DMS153 treated with DMSO at 0.1 percent for 48 hours (cell line): ENCODE data around the gene LOXHD1.

Source experiments
- DNase-seq: peaks from one replicate; lab custom pipeline; 2025; ENCODE audit not compliant: unreplicated experiment; lab: John Stamatoyannopoulos, UW

LOXHD1 gene

DNA sequence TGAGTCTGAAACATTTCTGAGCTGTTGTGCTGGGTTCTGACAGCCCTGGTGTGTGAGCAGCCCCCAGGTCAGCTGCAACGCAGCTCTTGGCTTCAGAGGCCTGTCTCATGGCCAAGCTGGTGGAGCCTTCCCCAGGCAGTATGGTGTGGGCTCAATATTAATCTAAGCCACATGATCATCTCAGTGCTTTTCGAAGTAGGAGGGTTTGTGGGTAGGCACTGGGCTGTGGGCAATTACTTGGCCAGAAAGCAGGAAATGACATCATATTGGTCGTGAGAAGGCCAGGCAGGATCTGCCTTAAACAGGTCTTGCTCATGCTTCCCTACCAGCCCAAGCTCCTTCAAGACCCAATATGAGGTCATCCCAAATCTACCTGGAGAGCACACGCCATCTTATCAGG lies 26.9 kb downstream of the LOXHD1 start:
- DNase-seq = no peak

DNA sequence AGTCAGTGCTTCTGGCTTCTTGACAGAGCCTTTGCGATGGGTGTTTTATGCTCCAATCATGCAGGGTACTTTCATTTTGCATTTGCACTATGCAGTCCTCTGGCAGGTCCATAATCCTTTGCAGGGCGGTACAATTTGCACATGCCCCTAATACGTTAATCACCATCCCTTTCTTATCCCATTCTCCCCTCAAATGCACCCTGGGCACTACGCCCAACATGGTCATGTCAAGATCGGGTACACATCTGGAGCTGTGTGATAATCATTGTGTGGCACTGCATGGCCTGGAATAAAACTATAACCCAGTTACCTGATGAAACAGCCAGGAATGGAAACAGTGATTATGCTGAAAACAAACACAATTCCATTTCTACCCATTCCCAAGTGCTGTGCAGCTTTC lies 27.7 kb downstream of the LOXHD1 start:
- no peak for DNase-seq

DNA sequence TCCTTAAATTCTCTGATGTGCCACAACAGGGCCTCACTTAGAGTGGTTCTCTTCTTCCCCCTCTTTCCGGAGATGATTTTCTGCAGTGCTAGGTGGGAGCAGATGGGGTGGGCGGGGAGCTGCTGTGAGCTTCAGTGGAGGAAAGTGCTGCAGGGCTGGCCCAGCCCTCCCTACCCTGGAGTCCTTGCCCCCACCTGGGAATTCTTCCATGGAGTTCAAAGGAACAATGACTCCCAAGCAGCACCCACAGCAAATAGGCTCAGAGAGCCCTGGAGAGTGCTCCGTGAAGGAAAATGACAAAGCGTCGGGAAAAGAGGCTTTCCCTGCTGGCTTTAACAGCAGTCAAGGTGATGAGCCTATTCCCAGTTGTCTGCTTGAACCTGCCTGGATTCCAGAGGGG lies 28.8 kb downstream of the LOXHD1 start:
- no peak for DNase-seq

DNA sequence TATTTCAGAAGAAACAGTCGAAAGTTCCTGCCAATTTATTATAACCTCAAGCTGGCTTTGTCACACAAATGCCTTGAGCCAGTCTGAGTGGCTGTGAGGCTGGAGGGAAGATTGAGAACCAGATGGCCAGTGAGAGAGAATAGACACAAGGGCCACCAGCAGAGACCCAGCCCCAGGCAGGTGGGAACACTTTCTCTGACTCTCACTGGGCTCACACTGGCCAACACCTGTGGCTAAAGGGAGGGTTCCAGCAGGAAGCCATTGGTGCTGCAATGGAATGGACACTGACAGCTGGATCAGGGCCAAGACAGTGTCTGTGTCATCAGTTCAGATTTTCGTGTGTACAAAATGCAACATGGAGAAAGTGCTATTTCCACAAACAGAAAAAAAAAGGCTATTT lies 29.9 kb downstream of the LOXHD1 start:
- DNase-seq = no peak

DNA sequence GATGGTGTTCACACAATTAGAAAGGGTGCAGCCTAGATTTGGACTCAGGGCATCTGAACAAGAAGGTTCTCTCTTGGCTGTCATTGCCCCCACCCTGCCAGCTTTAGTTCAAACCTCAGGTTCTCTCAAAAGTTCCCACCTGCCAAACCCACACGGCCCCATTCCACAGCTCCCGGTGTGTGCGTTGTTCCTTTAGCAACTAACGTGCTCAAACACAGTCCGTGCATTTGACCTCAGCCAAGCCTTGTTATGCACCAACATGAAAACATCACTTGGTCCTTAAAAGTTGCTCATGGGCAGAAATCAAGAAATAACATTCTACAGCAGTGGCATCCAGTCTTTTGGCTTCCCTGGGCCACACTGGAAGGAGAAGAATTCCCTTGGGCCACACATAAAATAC lies 32.0 kb downstream of the LOXHD1 start:
- no peak for DNase-seq

DNA sequence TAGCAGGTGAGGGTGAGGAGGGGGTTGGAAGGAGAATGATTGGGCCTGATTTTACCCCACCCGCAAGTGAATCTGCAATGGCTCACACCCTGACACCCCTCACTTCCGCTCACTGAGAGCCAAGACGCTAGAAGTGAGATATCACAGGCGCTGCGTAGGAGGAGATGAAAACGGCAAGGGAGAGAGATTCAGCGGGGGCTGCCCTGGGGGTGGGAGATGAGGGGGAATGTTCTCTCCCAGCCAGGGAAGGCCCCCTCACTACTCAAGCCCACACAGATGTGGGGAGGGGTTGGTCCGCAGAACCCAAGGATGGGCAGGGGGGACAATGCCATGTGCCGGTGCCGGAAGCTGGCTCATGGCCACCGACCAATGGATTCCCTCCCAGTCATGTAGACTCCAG lies 32.9 kb downstream of the LOXHD1 start:
- DNase-seq = no peak

DNA sequence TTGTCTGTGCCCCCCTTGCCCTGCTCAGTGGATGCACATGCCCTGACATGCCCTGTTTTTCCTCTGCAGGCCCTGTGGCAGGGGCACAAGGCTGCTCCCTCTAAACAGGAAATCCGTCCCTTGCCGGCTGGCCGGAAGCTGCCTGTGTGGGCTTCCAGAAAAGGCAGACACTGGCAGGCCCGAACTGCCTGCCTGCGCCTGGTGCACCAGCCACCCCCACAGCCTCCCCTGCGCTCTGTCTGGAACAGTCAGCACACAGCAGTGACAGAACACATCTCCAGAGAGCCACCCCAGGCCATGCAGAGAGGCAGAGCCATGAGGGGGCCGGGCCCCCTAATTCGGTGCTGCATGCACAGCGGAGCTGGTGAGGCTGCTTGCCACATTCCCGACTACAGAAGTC lies 33.5 kb downstream of the LOXHD1 start:
- no peak for DNase-seq

DNA sequence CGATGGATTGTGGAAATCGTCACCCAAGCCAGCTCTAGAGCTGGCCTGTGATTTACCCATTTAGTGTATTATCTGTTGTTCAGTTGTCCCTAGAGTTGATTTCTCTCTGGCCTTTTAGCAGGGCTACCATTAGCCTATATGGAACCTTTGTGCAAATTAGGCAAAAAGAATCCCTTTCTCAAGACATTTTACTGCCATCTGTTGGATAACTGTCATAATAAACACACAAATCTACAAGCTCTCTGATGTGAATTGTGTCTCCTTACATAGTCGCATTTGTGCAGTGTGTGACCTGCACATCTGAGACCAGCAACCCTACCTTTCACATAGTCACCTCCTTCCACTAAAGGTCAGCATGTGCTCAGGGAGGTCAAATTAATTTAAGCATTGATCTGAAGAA lies 34.0 kb downstream of the LOXHD1 start:
- DNase-seq = no peak

DNA sequence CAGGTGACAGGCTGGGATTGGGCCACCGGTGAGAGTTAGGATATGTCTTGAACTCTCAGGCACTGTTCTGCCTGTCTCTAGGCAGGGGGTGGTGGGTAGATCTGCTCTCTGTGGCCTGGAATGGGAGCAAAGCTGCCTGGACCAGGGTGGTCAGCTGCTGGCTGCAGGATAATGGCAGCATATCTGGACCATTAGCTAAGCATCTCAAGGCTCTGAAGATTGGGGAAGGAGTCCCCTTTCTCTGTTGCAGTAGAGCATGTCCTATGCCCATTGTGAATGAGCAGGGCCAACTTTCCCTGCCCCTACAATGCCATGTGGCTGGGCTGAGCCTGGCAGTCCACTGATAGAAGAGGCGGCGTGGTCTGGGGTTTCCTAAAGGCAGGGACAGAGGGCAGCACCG lies 34.6 kb downstream of the LOXHD1 start:
- no peak for DNase-seq

DNA sequence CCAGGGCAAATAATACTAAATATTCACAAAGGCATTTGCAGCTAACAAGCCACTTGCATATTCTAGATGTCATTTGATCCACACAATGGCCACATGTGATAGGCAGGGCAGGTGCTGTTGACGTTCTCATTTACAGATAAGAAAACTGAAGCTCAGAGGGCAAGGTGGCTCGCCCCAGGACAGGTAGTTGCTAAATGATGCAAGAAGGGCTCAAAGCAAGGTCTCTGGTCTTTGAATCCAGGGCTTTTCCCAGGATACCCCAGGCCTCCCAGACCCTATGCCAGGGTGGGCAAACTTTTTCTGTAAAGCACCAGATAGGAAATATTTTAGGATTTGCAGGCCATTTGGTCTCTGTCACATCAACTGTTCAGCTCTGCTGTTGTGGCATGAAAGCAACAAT lies 35.1 kb downstream of the LOXHD1 start:
- DNase-seq = no peak

DNA sequence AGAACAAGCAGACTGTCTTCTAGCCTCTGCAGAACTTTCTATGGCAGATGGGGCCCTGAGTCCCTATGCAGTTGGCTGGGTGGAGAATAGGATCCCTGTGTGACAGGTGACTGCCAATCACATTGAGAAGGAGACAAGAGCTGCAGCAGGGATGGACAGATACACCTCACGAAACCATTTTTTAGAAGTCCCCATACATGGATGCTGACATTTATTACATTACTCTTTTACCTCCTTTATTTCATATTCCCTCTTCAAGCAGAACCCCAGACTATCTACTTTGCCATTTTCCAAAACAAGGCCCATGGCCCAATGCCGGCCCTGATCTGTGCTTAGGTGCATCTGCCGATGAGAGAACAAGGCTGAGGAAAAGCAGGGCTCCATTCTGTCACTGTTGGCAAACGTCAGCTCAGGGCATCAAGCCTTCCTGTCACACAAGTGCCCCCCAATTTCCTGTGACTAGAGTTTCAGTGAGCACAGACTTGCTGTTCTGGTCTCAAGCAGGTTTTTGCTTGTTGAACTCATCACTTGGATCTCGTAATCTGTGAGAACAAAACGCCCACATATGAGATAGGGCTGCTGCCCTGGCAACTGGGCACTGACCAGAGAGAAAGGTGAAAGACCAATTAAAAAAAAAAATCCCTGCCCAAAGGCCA lies 35.8 kb downstream of the LOXHD1 start:
- no peak for DNase-seq

DNA sequence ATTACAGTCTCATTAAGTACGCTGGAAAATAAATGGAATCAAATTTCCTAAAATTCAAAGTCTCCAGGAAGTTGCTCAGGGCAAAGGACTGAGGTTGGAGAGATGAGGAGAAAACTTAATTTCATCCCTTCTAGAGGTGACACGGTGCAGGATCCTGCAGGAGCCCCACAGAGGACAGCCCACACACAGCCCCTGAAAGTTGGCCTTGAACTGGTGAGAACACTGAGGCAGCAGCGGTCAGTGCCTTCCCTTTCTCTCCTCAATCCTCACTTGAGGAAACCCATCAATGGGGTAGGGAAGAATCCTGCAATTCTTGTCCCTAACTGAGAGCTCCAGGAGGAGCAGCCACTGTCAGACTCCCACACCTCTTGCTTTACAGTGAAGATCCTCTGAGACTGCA lies 37.5 kb downstream of the LOXHD1 start:
- no peak for DNase-seq

DNA sequence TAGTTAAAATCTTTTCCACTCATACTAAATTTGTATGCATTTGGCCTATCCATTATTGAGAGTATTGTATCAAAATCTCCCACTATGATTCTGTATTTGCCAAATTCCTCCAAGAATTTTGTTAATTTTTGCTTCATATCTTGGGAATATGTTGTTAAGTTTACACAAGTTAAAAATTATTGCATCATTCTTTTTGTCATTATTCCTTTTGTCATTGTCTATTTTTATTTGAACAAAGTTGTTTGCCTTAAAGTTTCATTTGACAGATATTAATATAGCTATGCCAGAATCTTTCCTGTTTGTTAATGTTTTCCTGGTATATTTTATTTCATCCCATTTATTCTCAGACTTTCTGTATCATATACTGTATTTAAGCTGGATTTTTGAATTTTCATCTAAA lies 41.3 kb downstream of the LOXHD1 start:
- no peak for DNase-seq

DNA sequence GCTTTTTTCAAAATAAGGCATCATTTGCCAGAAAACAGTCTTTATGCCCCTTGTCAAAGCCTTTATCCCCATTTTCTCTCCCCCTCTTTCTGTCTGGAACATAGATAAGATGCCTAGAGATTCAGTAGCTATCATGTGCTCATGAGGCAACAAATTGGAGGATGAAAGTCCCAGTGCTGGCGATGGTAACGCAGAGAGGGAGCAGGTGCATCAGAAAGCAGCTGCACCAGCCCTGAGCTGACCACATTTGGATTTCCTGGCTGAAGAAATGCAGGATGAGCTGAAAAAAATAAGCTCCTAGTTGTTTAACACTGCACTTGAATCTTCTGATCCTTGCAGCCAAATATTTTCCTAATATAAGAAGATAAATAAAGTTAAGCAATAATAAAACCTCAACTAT lies 48.0 kb downstream of the LOXHD1 start:
- no peak for DNase-seq

DNA sequence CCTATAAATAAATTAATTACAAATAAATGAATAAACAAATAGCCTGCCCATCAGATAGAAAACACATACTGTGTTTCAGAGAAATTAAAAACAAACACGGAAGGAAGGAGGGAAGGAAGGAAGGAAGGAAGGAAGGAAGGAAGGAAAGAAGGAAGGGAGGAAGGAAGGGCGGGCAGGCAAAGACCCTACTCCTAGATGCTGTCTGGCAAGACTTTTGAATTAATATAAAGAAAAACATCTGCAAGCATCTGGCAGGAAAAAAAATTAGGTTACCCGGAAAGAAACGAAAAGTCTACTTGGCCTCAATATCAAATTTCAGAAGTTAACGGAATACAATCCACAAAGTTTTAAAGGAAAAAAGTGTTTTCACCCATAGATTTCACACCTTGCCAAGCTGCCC lies 49.1 kb downstream of the LOXHD1 start:
- DNase-seq = no peak

DNA sequence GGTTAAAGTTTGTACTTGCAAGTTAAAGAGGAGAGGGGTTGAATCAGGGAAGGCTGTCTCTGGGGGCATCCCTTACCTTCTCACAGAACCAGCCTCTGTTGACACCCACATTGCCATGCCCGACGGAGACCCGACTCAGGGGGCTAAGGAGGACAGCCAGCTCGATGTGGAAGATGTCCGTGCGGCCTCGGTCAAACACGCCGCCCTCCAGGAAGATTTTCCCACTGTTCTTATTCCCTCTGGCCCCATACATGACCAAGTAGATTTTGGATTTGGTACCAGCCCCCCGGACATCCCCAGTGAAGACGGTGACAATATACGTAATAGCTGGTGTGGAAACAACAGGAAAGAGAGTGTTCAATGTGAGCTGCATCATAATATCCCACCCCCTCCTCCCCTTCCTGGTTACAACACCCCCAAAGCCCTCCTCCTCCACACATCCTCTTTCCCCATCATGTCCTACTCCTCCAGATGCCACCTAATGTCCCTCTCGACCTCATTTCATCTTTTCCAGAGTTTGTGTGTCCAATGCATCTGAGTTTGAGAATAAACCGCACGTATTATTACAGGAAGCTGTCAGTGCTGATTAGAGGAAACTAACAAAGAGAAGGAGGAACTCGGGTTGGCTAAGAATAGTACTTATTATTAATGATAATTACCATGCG lies 55.7 kb downstream of the LOXHD1 start:
- DNase-seq = no peak

DNA sequence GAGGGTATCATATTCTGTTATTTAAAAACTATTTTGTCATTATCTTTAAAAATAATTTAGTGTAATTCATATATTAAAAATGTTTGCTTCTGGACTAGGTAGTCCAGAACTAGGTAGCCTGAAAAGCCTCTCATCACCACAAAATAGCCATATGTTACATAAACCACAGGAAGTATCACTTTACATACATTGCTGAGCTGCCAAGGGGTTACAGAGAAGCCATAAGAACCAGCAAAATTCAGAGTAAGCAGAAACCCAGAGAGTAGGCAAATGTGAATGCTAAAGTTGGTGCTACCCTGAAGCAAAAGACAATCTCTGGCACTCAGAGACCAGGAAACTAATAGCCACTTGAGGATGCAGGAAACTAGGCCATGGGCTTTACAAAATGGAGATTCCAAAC lies 60.9 kb downstream of the LOXHD1 start:
- DNase-seq = peak; percentile 39

DNA sequence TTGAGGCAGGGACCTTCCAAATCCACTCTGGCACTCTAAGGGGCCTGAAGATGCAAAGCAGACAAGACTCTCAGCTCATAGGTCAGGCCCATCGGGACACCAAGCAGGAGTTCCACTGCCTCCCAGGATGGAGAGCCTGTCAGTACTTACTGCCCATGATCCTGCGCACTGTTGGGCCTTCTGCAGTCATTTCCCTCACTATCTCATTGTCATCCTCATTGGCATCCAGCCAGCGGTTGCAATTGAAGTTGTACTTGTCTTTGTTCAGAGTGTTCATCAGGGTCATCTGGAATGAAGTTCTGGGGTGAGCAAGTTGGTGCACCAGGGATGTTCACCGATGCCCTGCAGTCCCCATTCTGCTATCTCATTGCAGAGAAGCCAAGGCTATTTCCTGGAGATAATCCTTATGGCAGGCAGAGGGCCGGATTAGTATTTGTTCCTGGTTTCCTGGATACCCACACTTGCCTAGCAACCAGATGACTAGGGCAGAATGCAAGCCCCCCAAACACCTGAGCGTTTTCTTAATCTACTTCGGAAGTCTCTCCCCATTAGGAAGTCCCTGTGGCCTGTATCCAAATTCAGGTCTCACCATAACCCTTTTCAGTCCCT lies 65.1 kb downstream of the LOXHD1 start:
- no peak for DNase-seq

DNA sequence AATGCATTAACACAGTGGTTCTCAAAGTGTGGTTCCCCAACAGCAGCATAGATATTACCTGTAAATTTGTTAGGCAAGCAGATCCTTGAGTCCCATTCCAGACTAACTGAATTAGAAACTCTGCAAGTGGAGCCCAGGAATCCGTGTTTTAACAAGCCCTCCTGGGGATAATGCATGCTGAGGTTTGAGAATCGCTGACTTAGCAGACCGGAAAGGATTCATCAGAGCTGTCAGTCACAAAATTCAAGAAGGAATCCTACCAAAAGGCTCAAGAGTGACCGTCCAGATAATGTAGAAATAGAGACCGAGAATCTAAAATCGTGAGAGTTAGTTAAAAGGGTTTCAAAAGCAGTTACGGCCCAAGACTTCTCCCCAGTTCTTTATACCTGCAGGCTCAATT lies 66.9 kb downstream of the LOXHD1 start:
- no peak for DNase-seq

DNA sequence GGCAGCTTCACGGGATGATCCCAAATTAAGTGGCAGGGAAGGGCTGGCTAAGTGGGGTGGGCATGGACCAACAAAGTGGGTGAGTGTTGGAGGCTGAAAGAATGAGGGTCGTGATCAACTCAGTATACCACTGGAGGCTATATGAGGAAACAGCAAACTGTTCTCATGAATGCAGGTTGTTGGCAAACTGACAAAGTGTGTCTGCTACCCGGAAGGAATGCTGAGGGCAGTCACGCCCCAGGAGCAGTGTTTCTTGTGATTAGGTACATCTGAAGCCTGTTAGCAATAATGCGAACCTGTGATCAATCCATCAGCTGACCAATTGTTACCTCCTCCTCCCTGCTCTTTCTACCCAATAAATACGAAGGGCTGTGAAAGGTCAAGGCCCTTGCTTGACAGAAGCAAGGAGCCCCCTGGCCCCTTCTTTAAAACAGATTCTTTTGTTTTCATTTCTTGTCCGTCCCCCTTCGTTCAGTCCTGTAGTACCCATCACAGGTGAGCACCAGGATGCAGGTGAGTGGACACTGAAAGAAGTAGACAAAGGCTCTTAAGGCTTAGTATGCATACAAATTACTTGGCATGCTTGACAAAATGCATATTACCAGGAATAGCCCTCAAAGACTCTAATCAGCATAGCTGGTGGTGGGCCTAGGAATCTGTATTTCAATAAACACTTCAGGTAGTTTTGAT lies 67.9 kb downstream of the LOXHD1 start:
- no peak for DNase-seq

DNA sequence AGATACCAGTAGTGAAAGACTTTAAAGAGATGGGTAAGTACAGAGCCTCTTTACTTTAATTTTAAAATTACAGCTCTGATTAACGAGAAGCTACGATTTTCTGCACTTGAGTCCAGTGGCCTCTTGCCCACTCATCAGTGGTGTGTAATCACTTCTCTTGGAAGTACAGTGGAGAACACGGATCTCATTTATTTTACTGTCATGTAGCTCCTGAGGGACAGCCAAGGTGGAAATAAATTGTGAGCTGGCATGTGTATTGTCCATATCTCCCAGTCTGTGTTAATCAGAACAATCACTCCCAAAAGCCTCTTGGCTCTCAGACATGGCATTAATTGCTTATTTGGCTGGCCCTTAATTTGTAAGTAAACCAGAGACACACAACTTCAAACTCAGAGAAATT lies 69.4 kb downstream of the LOXHD1 start:
- no peak for DNase-seq

DNA sequence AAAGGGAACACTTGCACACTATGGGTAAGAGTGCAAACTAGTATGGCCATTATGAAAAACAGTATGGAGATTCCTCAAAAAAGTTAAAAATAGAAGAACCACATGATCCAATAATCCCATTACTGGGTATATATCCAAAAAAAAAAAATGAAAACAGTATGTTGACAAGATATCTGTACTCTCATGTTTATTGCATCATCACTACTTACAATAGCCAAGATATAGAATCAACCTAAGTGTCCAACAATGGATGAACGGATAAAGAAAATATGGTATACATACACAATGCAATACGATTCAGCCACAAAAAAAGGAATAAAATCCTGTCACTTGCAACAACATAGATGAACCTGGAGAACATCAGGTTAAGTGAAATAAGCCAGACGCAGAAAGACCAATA lies 73.3 kb downstream of the LOXHD1 start:
- no peak for DNase-seq
